HG03432 (cell line): ENCODE measurements around the gene MED23.

ENCODE experiments used
- ATAC-seq: cut with Tn5 transposase; IDR thresholded peaks from one replicate; pipeline ENCODE4 v1.9.1; 2021; ENCODE audit warnings: mild to moderate bottlenecking, moderate library complexity; ENCODE audit not compliant: unreplicated experiment

Gene MED23

GRCh38 chr6:131627724-131628682 is at the start of gene MED23:
Gene MED23, minus strand, starts transcription at chr6:131628242. Its CDS starts 193 bp downstream, at chr6:131628049.
- peak; percentile 98 for ATAC-seq

- no peak for ATAC-seq
These were observed 45.1 kb upstream of the MED23 start for GRCh38 chr6:131673184-131673583.

- ATAC-seq, result no peak
These were observed 41.8 kb upstream of the MED23 start for GRCh38 chr6:131669891-131670290.

- ATAC-seq, result no peak
These were observed 35.6 kb upstream of the MED23 start for GRCh38 chr6:131663578-131664165.

GRCh38 chr6:131660195-131660594 is 32.2 kb upstream of the MED23 start:
- ATAC-seq, result no peak

- ATAC-seq, result no peak
These were observed 30.2 kb upstream of the MED23 start for GRCh38 chr6:131658287-131658686.

- ATAC-seq, result no peak
These were observed 29.6 kb upstream of the MED23 start for GRCh38 chr6:131657630-131658111.

GRCh38 chr6:131657222-131657621 is 29.2 kb upstream of the MED23 start:
- no peak for ATAC-seq

GRCh38 chr6:131656667-131657066 is 28.6 kb upstream of the MED23 start:
- no peak for ATAC-seq

- no peak for ATAC-seq
These were observed 27.9 kb upstream of the MED23 start for GRCh38 chr6:131655951-131656350.

GRCh38 chr6:131655387-131655786 is 27.3 kb upstream of the MED23 start:
- no peak for ATAC-seq

GRCh38 chr6:131654326-131654725 is 26.3 kb upstream of the MED23 start:
- no peak for ATAC-seq

- no peak for ATAC-seq
These were observed 24.4 kb upstream of the MED23 start for GRCh38 chr6:131652472-131652871.

- no peak for ATAC-seq
These were observed 23.7 kb upstream of the MED23 start for GRCh38 chr6:131651782-131652181.

GRCh38 chr6:131646249-131646670 is 18.2 kb upstream of the MED23 start:
- no peak for ATAC-seq

- ATAC-seq, result no peak
These were observed 17.8 kb upstream of the MED23 start for GRCh38 chr6:131645846-131646245.

GRCh38 chr6:131644921-131645320 is 16.9 kb upstream of the MED23 start:
- ATAC-seq, result no peak

- ATAC-seq, result no peak
These were observed 15.9 kb upstream of the MED23 start for GRCh38 chr6:131643855-131644460.

- no peak for ATAC-seq
These were observed 15.1 kb upstream of the MED23 start for GRCh38 chr6:131642987-131643611.

- ATAC-seq, result no peak
These were observed 14.5 kb upstream of the MED23 start for GRCh38 chr6:131642565-131642964.

- no peak for ATAC-seq
These were observed 13.5 kb upstream of the MED23 start for GRCh38 chr6:131641554-131641953.
